WTC11 (cell line): ENCODE results near the gene SULF2. TPM values are rescaled to one million over a fixed set of nuclear protein-coding genes. Genes with fewer than 3 reads are reported as not detected.

Experiments used
- ATAC-seq: fragments of 200-7000 bp; cut with Tn5 transposase; 2 replicates; pipeline ENCODE4 v1.10.0; 2021; ENCODE audit warnings: mild to moderate bottlenecking, moderate library complexity
- CTCF ChIA-PET: fragments of 300-600 bp; sonication (Branson Sonifier 250); formaldehyde crosslinking; loops from one replicate; lab custom pipeline; 2021; ENCODE audit warnings: antibody characterized with exemption; lab: Charles Lee
- POLR2A ChIA-PET: fragments of 350-600 bp; sonication (Branson Sonifier 250); formaldehyde crosslinking; loops from one replicate; lab custom pipeline; 2021; ENCODE audit warnings: antibody characterized with exemption; lab: Charles Lee
- DNase-seq: peaks from one replicate; pipeline ENCODE4 v3.0.0; 2021; ENCODE audit warnings: low spot score
- H3K27ac Mint-ChIP-seq: 2 replicates; pipeline ENCODE4 v1.8.0; 2021; ENCODE audit warnings: mixed read lengths
- H3K27me3 Mint-ChIP-seq: 2 replicates; pipeline ENCODE4 v1.8.0; 2021; ENCODE audit warnings: low read depth, mild to moderate bottlenecking, moderate library complexity, mixed read lengths
- H3K36me3 Mint-ChIP-seq: 2 replicates; pipeline ENCODE4 v1.8.0; 2021; ENCODE audit warnings: mixed read lengths
- H3K4me1 Mint-ChIP-seq: 2 replicates; pipeline ENCODE4 v1.8.0; 2022; ENCODE audit warnings: mixed read lengths
- H3K4me3 Mint-ChIP-seq: 2 replicates; pipeline ENCODE4 v1.8.0; 2021; ENCODE audit warnings: mild to moderate bottlenecking, moderate library complexity, mixed read lengths
- H3K9me3 Mint-ChIP-seq: 2 replicates; pipeline ENCODE4 v1.8.0; 2021; ENCODE audit warnings: mixed read lengths
- ATF3 ChIP-seq: sonication (generic); formaldehyde crosslinking; conservative IDR thresholded peaks from 2 replicates; pipeline ENCODE4 v1.8.1; 2022; ENCODE audit warnings: mild to moderate bottlenecking, missing genetic modification reagents
- ATF6 ChIP-seq: sonication (generic); formaldehyde crosslinking; IDR thresholded peaks from 2 replicates; pipeline ENCODE4 v1.8.1; 2023; ENCODE audit warnings: mild to moderate bottlenecking, missing genetic modification reagents
- CREM ChIP-seq: sonication (generic); formaldehyde crosslinking; IDR thresholded peaks from 2 replicates; pipeline ENCODE4 v1.8.1; 2022; ENCODE audit warnings: mild to moderate bottlenecking, missing genetic modification reagents, moderate library complexity
- CTCF ChIP-seq: fragments of 200-600 bp; IDR thresholded peaks from 2 replicates; pipeline ENCODE4 v1.8.0; 2022; ENCODE audit warnings: antibody characterized with exemption
- E2F1 ChIP-seq: sonication (generic); formaldehyde crosslinking; IDR thresholded peaks from 2 replicates; pipeline ENCODE4 v1.8.0; 2022; ENCODE audit warnings: mild to moderate bottlenecking, missing genetic modification reagents
- E2F4 ChIP-seq: sonication (generic); formaldehyde crosslinking; IDR thresholded peaks from 2 replicates; pipeline ENCODE4 v1.8.1; 2022; ENCODE audit warnings: low read depth, mild to moderate bottlenecking, moderate library complexity, missing genetic modification reagents, borderline replicate concordance
- EMX1 ChIP-seq: fragments of 250-450 bp; sonication (Bioruptor Pico); IDR thresholded peaks from 2 replicates; pipeline ENCODE4 v1.8.0; 2021; ENCODE audit warnings: mild to moderate bottlenecking
- GRHL2 ChIP-seq: fragments of 250-450 bp; sonication (Bioruptor Pico); IDR thresholded peaks from 2 replicates; pipeline ENCODE4 v1.8.0; 2022; ENCODE audit warnings: mild to moderate bottlenecking, moderate library complexity; ENCODE audit not compliant: insufficient replicate concordance, severe bottlenecking
- MYBL2 ChIP-seq: sonication (generic); formaldehyde crosslinking; IDR thresholded peaks from 2 replicates; pipeline ENCODE4 v1.8.1; 2023; ENCODE audit warnings: mild to moderate bottlenecking, moderate library complexity, missing genetic modification reagents
- NFE2L1 ChIP-seq: sonication (generic); formaldehyde crosslinking; IDR thresholded peaks from 2 replicates; pipeline ENCODE4 v1.8.1; 2023; ENCODE audit warnings: missing genetic modification reagents
- NR2C2 ChIP-seq: sonication (generic); formaldehyde crosslinking; IDR thresholded peaks from 2 replicates; pipeline ENCODE4 v1.8.0; 2022; ENCODE audit warnings: mild to moderate bottlenecking, missing genetic modification reagents
- OVOL2 ChIP-seq: fragments of 250-450 bp; sonication (Bioruptor Pico); IDR thresholded peaks from 2 replicates; pipeline ENCODE4 v1.9.0; 2021; ENCODE audit warnings: mild to moderate bottlenecking, borderline replicate concordance
- SMAD3 ChIP-seq: sonication (generic); formaldehyde crosslinking; IDR thresholded peaks from 2 replicates; pipeline ENCODE4 v1.8.0; 2022; ENCODE audit warnings: missing genetic modification reagents, mild to moderate bottlenecking, borderline replicate concordance
- SMAD4 ChIP-seq: sonication (generic); formaldehyde crosslinking; IDR thresholded peaks from 2 replicates; pipeline ENCODE4 v1.8.0; 2022; ENCODE audit warnings: mild to moderate bottlenecking, missing genetic modification reagents
- SOX15 ChIP-seq: fragments of 250-450 bp; sonication (Bioruptor Pico); IDR thresholded peaks from 2 replicates; pipeline ENCODE4 v1.9.0; 2021; ENCODE audit warnings: mild to moderate bottlenecking
- TEAD4 ChIP-seq: sonication (generic); formaldehyde crosslinking; IDR thresholded peaks from 2 replicates; pipeline ENCODE4 v1.8.0; 2022; ENCODE audit warnings: mild to moderate bottlenecking, missing genetic modification reagents
- USF1 ChIP-seq: sonication (generic); formaldehyde crosslinking; IDR thresholded peaks from 2 replicates; pipeline ENCODE4 v1.8.0; 2022; ENCODE audit warnings: mild to moderate bottlenecking, missing genetic modification reagents
- ZNF121 ChIP-seq: sonication (generic); formaldehyde crosslinking; IDR thresholded peaks from 2 replicates; pipeline ENCODE4 v1.8.0; 2023; ENCODE audit warnings: missing genetic modification reagents
- ZNF219 ChIP-seq: sonication (generic); formaldehyde crosslinking; IDR thresholded peaks from 2 replicates; pipeline ENCODE4 v1.8.0; 2023; ENCODE audit warnings: missing genetic modification reagents, mild to moderate bottlenecking, borderline replicate concordance
- ZNF263 ChIP-seq: sonication (generic); formaldehyde crosslinking; IDR thresholded peaks from 2 replicates; pipeline ENCODE4 v1.8.1; 2022; ENCODE audit warnings: low read depth, mild to moderate bottlenecking, moderate library complexity, missing genetic modification reagents
- ZNF396 ChIP-seq: fragments of 250-450 bp; sonication (Bioruptor Pico); IDR thresholded peaks from 2 replicates; pipeline ENCODE4 v1.8.0; 2021; ENCODE audit warnings: mild to moderate bottlenecking, moderate library complexity, borderline replicate concordance
- ZNF416 ChIP-seq: fragments of 250-450 bp; sonication (Bioruptor Pico); IDR thresholded peaks from 2 replicates; pipeline ENCODE4 v1.9.0; 2021; ENCODE audit warnings: mild to moderate bottlenecking, inconsistent platforms
- total RNA-seq: library from RNA; stranded (reverse); gene quantifications from 3 replicates; pipeline ENCODE4 v1.2.3, GENCODE V29; 2021

The SULF2 gene
- total RNA-seq, 1 experiment from 2014 or later = 36.0 TPM

- POLR2A ChIA-PET = no interaction called here
- H3K4me1 Mint-ChIP-seq = peaks cover 19% of the 10 kb centered on the region
- H3K27me3 Mint-ChIP-seq = no peaks in the 10 kb centered on the region
- CTCF ChIA-PET = interaction anchor here (0.6 to 3.9 kb wide), 36 partner anchors 8 to 957 kb away, joined by 3 to 53 read pairs (median 5); partner anchors contain the start of gene SULF2
- H3K27ac Mint-ChIP-seq = 0 out of 2 replicates have a peak overlapping the region, but pooled peaks have one; percentile 41
- no peak overlapping the region for H3K4me3 Mint-ChIP-seq
- TF ChIP-seq GRHL2 (CRISPR knock-in tag) (no peak), E2F1 (CRISPR knock-in tag) (no peak), CREM (CRISPR knock-in tag) (no peak), ZNF263 (CRISPR knock-in tag) (no peak), ZNF416 (CRISPR knock-in tag) (no peak), ATF3 (CRISPR knock-in tag) (no peak), SOX15 (CRISPR knock-in tag) (no peak), SMAD3 (no peak), ZNF121 (CRISPR knock-in tag) (no peak), NFE2L1 (CRISPR knock-in tag) (no peak), EMX1 (CRISPR knock-in tag) (no peak), ATF6 (CRISPR knock-in tag) (no peak), TEAD4 (no peak), USF1 (CRISPR knock-in tag) (no peak), E2F4 (CRISPR knock-in tag) (no peak), NR2C2 (CRISPR knock-in tag) (no peak), MYBL2 (CRISPR knock-in tag) (no peak), SMAD4 (CRISPR knock-in tag) (no peak), ZNF396 (no peak), ZNF219 (CRISPR knock-in tag) (no peak)
- peak; percentile 14 for ATAC-seq
- DNase-seq = no peak
- H3K36me3 Mint-ChIP-seq = 0 out of 2 replicates have a peak, but pooled peaks cover 3% of the 10 kb centered on the region
- H3K9me3 Mint-ChIP-seq = no peaks in the 10 kb centered on the region
Measured at GRCh38 chr20:47664068-47664437, 121.2 kb downstream of the SULF2 start.

- Mint-ChIP-seq H3K27ac (peak overlapping the region; percentile 41; the same call in 1 of the 2 replicates), H3K36me3 (0 out of 2 replicates have a peak, but pooled peaks cover 3% of the 10 kb centered on the region), H3K4me3 (no peak overlapping the region), H3K27me3 (no peaks in the 10 kb centered on the region), H3K4me1 (peaks cover 19% of the 10 kb centered on the region), H3K9me3 (no peaks in the 10 kb centered on the region)
- DNase-seq = peak; percentile 93
- TF ChIP-seq CTCF = peak; percentile 98
- TF ChIP-seq OVOL2 (CRISPR knock-in tag) = no peak
- ChIA-PET CTCF (interaction anchor here (0.6 to 3.9 kb wide), 39 partner anchors 8 to 957 kb away, joined by 3 to 53 read pairs (median 5); partner anchors contain the start of gene SULF2), POLR2A (no interaction called here)
- peak; percentile 88 for ATAC-seq
Measured at GRCh38 chr20:47663354-47664067, 121.8 kb downstream of the SULF2 start.
